ENCODE data around the gene EEFSEC. TPM values are rescaled to one million over a fixed set of nuclear protein-coding genes. Genes with fewer than 3 reads are reported as not detected.

The EEFSEC gene
- total and polyA plus RNA-seq, 2 of the 8 experiments (the other 6 are each of a cell fraction or from before 2014, with no cell fraction given) = 13.1 to 19.8 TPM

GRCh38 chr3:128273109-128273840, 120.0 kb downstream of the EEFSEC start:
- Histone ChIP-seq H3K79me2 (ENCODE audit: control insufficient read depth in 1 of 2, insufficient read depth in 2 of 2, low read length in 2 of 2) (no peaks in the 10 kb centered on the region), H3K9me3 (ENCODE audit: insufficient read depth in 2 of 2, low read depth in 1 of 2, low read length in 1 of 2) (no peaks in the 10 kb centered on the region), H3K4me1 (replicated peaks in 1 of 4; ENCODE audit: control insufficient read depth in 3 of 4, insufficient read depth in 4 of 4, low read length in 3 of 4) (peaks cover 6 to 34% (median 18%) of the 10 kb centered on the region in 4 experiments), H3K23ac (ENCODE audit: insufficient read length) (no peak overlapping the region), H3K27ac (ENCODE audit: low read depth, low read length) (no peak overlapping the region), H3K4me2 (ENCODE audit: insufficient read depth in 1 of 2, low read depth in 2 of 2, low read length in 2 of 2) (no peak overlapping the region), H3K9ac (replicated peaks in 1 of 4; ENCODE audit: extremely low read depth in 1 of 4, low read depth in 3 of 4, low read length in 3 of 4) (no peak overlapping the region), H3K4me3 (ENCODE audit: extremely low read depth in 1 of 4, insufficient read depth in 2 of 4, low read depth in 3 of 4, low read length in 4 of 4) (no peak overlapping the region), H2BK12ac (ENCODE audit: low read depth, low read length) (0 out of 2 replicates have a peak overlapping the region, but pooled peaks have one; percentile 92), H3K56ac (replicated peaks; ENCODE audit: insufficient read length, low read depth, low read length) (no peak overlapping the region), H2BK120ac (replicated peaks; ENCODE audit: low read depth, low read length) (no peak overlapping the region), H3K79me1 (ENCODE audit: low read depth, low read length) (no peaks in the 10 kb centered on the region), H2BK20ac (ENCODE audit: low read length) (0 out of 2 replicates have a peak overlapping the region, but pooled peaks have one; percentile 25), H4K20me1 (replicated peaks in 1 of 2; ENCODE audit: control insufficient read depth in 1 of 2, insufficient read depth in 2 of 2, low read length in 2 of 2) (no peaks in the 10 kb centered on the region), H2BK5ac (ENCODE audit: low read depth, low read length) (peak overlapping the region; percentile 55), H3K14ac (ENCODE audit: insufficient read length) (no peak overlapping the region), H3K36me3 (ENCODE audit: control insufficient read depth in 2 of 4, insufficient read depth in 4 of 4, low read length in 3 of 4) (no peaks in the 10 kb centered on the region), H2AFZ (ENCODE audit: low read length) (no peak overlapping the region), H2BK15ac (ENCODE audit: low read length) (no peak overlapping the region), H4K5ac (ENCODE audit: insufficient read length, low read depth, low read length) (no peak overlapping the region), H3K27me3 (replicated peaks in 1 of 4; ENCODE audit: control insufficient read depth in 3 of 4, extremely low read depth in 1 of 4, insufficient read depth in 3 of 4, low read length in 3 of 4) (peaks cover 0 to 4% (median 0%) of the 10 kb centered on the region in 4 experiments; a peak in 1 of 7 replicates), H4K8ac (ENCODE audit: extremely low read depth, insufficient read depth, low read length) (no peak overlapping the region), H3K4ac (replicated peaks; ENCODE audit: insufficient read length, low read depth, low read length) (no peak overlapping the region), H3K18ac (ENCODE audit: extremely low read depth, low read length) (no peak overlapping the region), H4K91ac (replicated peaks; ENCODE audit: insufficient read length, low read length) (no peak overlapping the region), H3K23me2 (ENCODE audit: low read depth, low read length) (no peaks in the 10 kb centered on the region), H2AK5ac (ENCODE audit: low read depth, low read length) (0 out of 2 replicates have a peak overlapping the region, but pooled peaks have one; percentile 9)
- 67% methylated on average over 5 of the region's 5 CpGs; no CpG with 5 or more reads in 1 of the 2 experiments for WGBS, 2 experiments (ENCODE audit: extremely low coverage in 1 of 2, insufficient coverage in 1 of 2, insufficient read length in 1 of 2, insufficient replicate concordance in 2 of 2, low coverage in 1 of 2, low lambda C conversion rate in 2 of 2, missing lambda C conversion rate in 1 of 2)
- FAIRE-seq (no peak), DNase-seq (ENCODE audit: low read depth in 1 of 2, low spot score in 2 of 2) (peak in 1 of 2 experiments; percentile 43)
- ChIA-PET POLR2A (ENCODE audit: partially characterized antibody) (interaction anchor here (0.8 to 1.3 kb wide), 2 partner anchors 8 to 11 kb away, joined by 3 read pairs; no protein-coding TSS in a partner anchor), CTCF (ENCODE audit: partially characterized antibody) (interaction anchor here (0.6 to 6.1 kb wide), 17 partner anchors 10 to 317 kb away, joined by 3 to 48 read pairs (median 5); no protein-coding TSS in a partner anchor)
- TF ChIP-seq FOSL1 (IDR thresholded peaks at IDR 0.05; ENCODE audit: insufficient read depth, low read depth, low read length) = no peak
- TF ChIP-seq CTCF (IDR thresholded peaks at IDR 0.05; ENCODE audit: control extremely low read depth in 1 of 3, insufficient read depth in 1 of 3, low read depth in 1 of 3, low read length in 3 of 3) = peak in 1 of 3 experiments; percentile 21; a peak in 1 of 4 replicates
- no peak for TF ChIP-seq NANOG (IDR thresholded peaks at IDR 0.05; ENCODE audit: insufficient read depth, low read depth, low read length, poor library complexity, severe bottlenecking)
- TF ChIP-seq RAD21 (IDR thresholded peaks at IDR 0.05 in 1 of 2, conservative IDR thresholded peaks at IDR 0.05 in 1 of 2; ENCODE audit: low read depth in 2 of 2, low read length in 2 of 2) = peak; percentile 10 to 15; a peak in 2 of 4 replicates
